Measurements from ENCODE around the gene DNAI7.

Gene DNAI7

DNA sequence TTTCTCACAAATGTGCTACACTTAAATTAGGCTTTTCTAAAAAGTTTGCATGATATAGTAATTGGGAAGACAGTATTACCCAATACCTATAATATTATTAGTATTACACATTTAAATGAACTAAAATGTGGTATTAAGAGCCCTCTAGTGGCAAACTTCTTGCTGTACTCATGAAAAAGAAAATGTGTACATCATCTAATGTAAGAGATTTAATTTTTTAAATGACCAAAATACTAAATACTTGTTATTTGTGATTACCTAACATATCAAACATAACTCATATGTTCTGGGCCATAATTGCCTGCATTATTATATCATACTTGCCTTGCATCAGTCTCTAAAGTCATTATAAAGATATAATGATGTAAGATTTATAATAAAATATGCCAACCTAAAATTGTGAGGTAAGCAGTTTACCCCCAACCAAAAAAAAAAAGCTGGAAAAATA lies 64.2 kb downstream of the DNAI7 start:
- CTCF ChIA-PET = interaction anchor here (0.6 to 1.8 kb wide), 3 partner anchors 41 to 139 kb away, joined by 3 to 15 read pairs (median 5); no protein-coding TSS in a partner anchor
- no peak overlapping the region for H3K27ac ChIP-seq
- POLR2A ChIA-PET (ENCODE audit: low non-redundant PET) = no interaction called here
- peak; percentile 31 for DNase-seq (ENCODE audit: low spot score)
- TF ChIP-seq, protein P1, sequence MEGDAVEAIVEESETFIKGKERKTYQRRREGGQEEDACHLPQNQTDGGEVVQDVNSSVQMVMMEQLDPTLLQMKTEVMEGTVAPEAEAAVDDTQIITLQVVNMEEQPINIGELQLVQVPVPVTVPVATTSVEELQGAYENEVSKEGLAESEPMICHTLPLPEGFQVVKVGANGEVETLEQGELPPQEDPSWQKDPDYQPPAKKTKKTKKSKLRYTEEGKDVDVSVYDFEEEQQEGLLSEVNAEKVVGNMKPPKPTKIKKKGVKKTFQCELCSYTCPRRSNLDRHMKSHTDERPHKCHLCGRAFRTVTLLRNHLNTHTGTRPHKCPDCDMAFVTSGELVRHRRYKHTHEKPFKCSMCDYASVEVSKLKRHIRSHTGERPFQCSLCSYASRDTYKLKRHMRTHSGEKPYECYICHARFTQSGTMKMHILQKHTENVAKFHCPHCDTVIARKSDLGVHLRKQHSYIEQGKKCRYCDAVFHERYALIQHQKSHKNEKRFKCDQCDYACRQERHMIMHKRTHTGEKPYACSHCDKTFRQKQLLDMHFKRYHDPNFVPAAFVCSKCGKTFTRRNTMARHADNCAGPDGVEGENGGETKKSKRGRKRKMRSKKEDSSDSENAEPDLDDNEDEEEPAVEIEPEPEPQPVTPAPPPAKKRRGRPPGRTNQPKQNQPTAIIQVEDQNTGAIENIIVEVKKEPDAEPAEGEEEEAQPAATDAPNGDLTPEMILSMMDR (conservative IDR thresholded peaks at IDR 0.05; ENCODE audit: low read depth) = peak; percentile 43; the same call in 1 of the 2 replicates

DNA sequence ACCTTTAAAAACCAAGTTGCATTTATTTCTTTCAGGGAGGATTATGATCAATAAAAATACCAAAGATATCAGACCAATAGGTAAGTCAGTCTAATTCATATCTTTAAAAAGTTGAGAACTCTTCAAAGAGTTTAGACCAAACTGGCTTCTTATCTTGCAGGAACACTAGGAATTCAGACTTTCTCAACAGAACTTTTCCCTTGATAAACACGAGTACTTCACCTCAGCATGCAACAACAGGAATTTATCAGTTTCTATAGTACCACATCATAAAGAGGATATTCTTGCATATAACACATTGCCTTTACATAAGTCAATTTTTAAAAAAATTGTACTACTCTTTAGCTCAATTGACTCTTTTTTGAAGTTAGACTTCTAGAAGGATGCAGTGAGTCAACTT lies 68.2 kb downstream of the DNAI7 start:
- POLR2A ChIA-PET (ENCODE audit: low non-redundant PET) = no interaction called here
- no peak for DNase-seq (ENCODE audit: low spot score)
- CTCF ChIA-PET = interaction anchor here (0.6 kb wide), 1 partner anchor 28 kb away, joined by 3 read pairs; no protein-coding TSS in a partner anchor
- no peak overlapping the region for H3K27ac ChIP-seq
- TF ChIP-seq, protein P1 (conservative IDR thresholded peaks at IDR 0.05; ENCODE audit: low read depth) = no peak

DNA sequence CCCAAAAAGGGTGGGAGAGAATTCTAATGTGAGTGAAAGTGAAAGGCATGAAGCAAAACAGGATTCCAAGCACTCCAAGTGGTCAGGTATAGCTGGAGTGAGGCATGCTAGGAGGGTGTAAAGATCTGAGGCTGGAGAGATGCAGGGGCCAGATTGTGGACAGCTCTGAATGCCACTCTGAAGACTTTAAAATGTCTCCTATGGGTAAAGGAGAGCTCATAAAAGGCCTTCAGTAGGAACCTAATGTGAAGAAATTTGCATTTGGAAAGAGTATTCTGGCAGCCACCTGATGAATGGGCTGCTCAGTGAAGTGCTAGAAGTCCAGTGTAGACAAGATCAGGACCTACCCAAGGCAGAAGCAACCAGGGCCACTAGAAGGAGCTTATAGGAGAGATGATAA lies 68.9 kb downstream of the DNAI7 start:
- TF ChIP-seq, protein P1 (conservative IDR thresholded peaks at IDR 0.05; ENCODE audit: low read depth) = no peak
- ChIA-PET POLR2A (ENCODE audit: low non-redundant PET) (no interaction called here), CTCF (no interaction called here)
- no peak overlapping the region for H3K27ac ChIP-seq
- no peak for DNase-seq (ENCODE audit: low spot score)

DNA sequence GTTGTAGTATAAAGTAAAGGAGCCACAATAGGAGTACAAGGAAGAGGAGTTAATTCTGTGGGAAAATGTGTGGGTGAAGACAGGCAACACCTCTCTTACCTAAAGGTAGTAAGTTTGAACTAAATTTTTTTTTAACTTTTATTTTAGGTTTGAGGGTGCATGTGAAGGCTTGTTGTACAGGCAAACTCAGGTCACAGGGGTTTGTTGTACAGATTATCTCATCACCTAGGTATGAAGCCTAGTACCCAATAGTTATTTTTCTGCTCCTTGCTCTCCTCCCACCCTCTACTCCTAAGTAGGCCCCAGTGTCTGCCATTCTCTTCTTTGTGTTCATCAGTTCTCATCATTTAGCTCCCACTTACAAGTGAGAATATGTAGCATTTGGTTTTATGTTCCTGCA lies 70.5 kb downstream of the DNAI7 start:
- CTCF ChIA-PET = interaction anchor here (0.6 to 0.9 kb wide), 2 partner anchors 65 to 133 kb away, joined by 5 to 6 read pairs; no protein-coding TSS in a partner anchor
- POLR2A ChIA-PET (ENCODE audit: low non-redundant PET) = no interaction called here
- no peak for DNase-seq (ENCODE audit: low spot score)
- TF ChIP-seq, protein P1 (conservative IDR thresholded peaks at IDR 0.05; ENCODE audit: low read depth) = no peak
- H3K27ac ChIP-seq = no peak overlapping the region

DNA sequence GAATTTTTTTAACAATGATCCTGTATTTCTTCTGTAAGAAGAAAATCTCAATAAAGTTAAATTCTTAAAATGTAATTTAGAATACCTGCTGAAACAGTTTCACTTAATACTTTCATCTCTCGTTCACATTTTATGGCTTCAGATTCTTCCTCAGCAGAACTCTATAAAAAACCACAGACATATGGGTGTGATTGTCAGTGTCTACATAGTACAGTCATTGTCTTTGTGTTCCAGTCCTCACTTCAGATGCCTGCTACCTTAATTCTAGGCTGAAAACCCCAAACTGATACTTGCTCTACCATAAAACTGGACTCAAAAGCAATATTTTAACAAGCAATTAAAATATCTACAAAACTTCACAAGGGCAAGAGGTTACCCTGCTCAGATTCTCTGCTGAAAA lies 71.8 kb downstream of the DNAI7 start:
- CTCF ChIA-PET = no interaction called here
- POLR2A ChIA-PET (ENCODE audit: low non-redundant PET) = no interaction called here

DNA sequence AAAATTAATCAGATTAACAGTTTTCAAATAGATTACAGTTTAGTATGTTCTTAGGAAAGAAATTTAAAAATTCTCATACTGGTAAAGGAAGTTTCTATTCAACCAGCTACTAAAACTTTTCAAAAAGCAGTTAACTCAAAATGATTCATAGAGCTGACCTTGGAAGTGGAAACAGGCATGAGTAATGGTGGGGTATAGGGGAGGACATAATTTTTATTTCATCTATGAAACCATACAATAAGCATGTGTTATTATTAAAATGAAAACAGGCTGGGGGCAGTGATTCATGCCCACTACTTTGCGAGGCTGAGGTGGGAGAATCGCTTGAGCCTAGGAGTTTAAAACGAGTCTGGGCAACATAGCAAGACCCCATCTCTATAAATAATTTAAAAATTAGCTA lies 73.0 kb downstream of the DNAI7 start:
- CTCF ChIA-PET = no interaction called here
- DNase-seq (ENCODE audit: low spot score) = no peak
- POLR2A ChIA-PET (ENCODE audit: low non-redundant PET) = no interaction called here
- TF ChIP-seq, protein P1 (conservative IDR thresholded peaks at IDR 0.05; ENCODE audit: low read depth) = no peak
- no peak overlapping the region for H3K27ac ChIP-seq

More for the DNA sequence above, 71.8 kb downstream of the DNAI7 start:
- DNase-seq (ENCODE audit: low spot score) = no peak
- TF ChIP-seq, protein P1 (conservative IDR thresholded peaks at IDR 0.05; ENCODE audit: low read depth) = no peak
- no peak overlapping the region for H3K27ac ChIP-seq
